ENCODE data around the gene SMIM21.

- TF ChIP-seq ZNF274 (IDR thresholded peaks at IDR 0.05; ENCODE audit: low read depth, low read length), result no peak
- TF ChIP-seq YY1 (IDR thresholded peaks at IDR 0.05; ENCODE audit: insufficient read depth, insufficient read length), result no peak
Observed at GRCh38 chr18:75467851-75468250, 40.3 kb upstream of the SMIM21 start.

Data from NT2/D1 (cell line).